ENCODE data around the gene MAP1B. TPM values are rescaled to one million over a fixed set of nuclear protein-coding genes. Genes with fewer than 3 reads are reported as not detected.

MAP1B gene
- total RNA-seq, 4 donors from 2014 or later = 38.9 to 57.5 (median 44.4) TPM

GRCh38 chr5:72125941-72126620 is 18.8 kb downstream of the MAP1B start:
- intact Hi-C loops (cut with DNase I; ENCODE audit: low total_unique reads) (no loop called here), in situ Hi-C loops (cut with MboI; ENCODE audit: low pct_ligation_motif_present in 1 of 4, low pct_unique_long_range_greater_than_20kb in 1 of 4, low sequenced_read_pairs in 3 of 4) (no loop called here)
- peaks cover 0 to 4% (median 0%) of the 10 kb centered on the region in 4 donors for H3K4me1 ChIP-seq
- no peaks in the 10 kb centered on the region for H3K9me3 ChIP-seq
- no peak overlapping the region for H3K27ac ChIP-seq
- H3K36me3 ChIP-seq = no peaks in the 10 kb centered on the region
- peaks cover 5% of the 10 kb centered on the region for H3K27me3 ChIP-seq
- DNase-seq = no peak
- no peak for TF ChIP-seq EP300 (IDR thresholded peaks at IDR 0.05; ENCODE audit: low read depth)
- no peak for TF ChIP-seq POLR2A (IDR thresholded peaks at IDR 0.05)
- no peak for TF ChIP-seq POLR2AphosphoS5 (IDR thresholded peaks at IDR 0.05)
- TF ChIP-seq CTCF (IDR thresholded peaks at IDR 0.05) = no peak
- 7% methylated on average over 1 of the region's 1 CpG; no CpG with 5 or more reads in 1 of the 2 donors for WGBS, 2 donors (ENCODE audit: low coverage in 1 of 2)
- no peak overlapping the region for H3K4me3 ChIP-seq

- TF ChIP-seq EP300 (IDR thresholded peaks at IDR 0.05; ENCODE audit: low read depth) = no peak
- TF ChIP-seq CTCF (IDR thresholded peaks at IDR 0.05) = no peak
- TF ChIP-seq POLR2A (IDR thresholded peaks at IDR 0.05) = no peak
- TF ChIP-seq POLR2AphosphoS5 (IDR thresholded peaks at IDR 0.05) = no peak
- Histone ChIP-seq H3K4me1 (peaks cover 0 to 4% (median 0%) of the 10 kb centered on the region in 4 donors), H3K27ac (no peak overlapping the region), H3K4me3 (no peak overlapping the region), H3K9me3 (no peaks in the 10 kb centered on the region), H3K27me3 (peaks cover 5% of the 10 kb centered on the region), H3K36me3 (no peaks in the 10 kb centered on the region)
- 100% methylated on average over 2 of the region's 2 CpGs for WGBS, 2 donors (ENCODE audit: low coverage in 1 of 2)
- in situ Hi-C loops (cut with MboI; ENCODE audit: low pct_ligation_motif_present in 1 of 4, low pct_unique_long_range_greater_than_20kb in 1 of 4, low sequenced_read_pairs in 3 of 4) = no loop called here
- intact Hi-C loops (cut with DNase I; ENCODE audit: low total_unique reads) = no loop called here
- no peak for DNase-seq
These were observed 19.5 kb downstream of the MAP1B start for GRCh38 chr5:72126796-72127195.

- DNase-seq = no peak
- H3K27ac ChIP-seq = no peak overlapping the region
- peaks cover 13% of the 10 kb centered on the region for H3K27me3 ChIP-seq
- 46 to 53% methylated on average over 1 of the region's 1 CpG for WGBS, 2 donors (ENCODE audit: low coverage in 1 of 2)
- in situ Hi-C loops (cut with MboI; ENCODE audit: low pct_ligation_motif_present in 1 of 4, low pct_unique_long_range_greater_than_20kb in 1 of 4, low sequenced_read_pairs in 3 of 4) (loop anchor here in 1 of 4 donors (10.0 kb wide), 1 partner anchor 185 kb away; no protein-coding TSS in a partner anchor), intact Hi-C loops (cut with DNase I; ENCODE audit: low total_unique reads) (no loop called here)
- TF ChIP-seq CTCF (IDR thresholded peaks at IDR 0.05) = no peak
- no peak for TF ChIP-seq POLR2A (IDR thresholded peaks at IDR 0.05)
- no peak for TF ChIP-seq EP300 (IDR thresholded peaks at IDR 0.05; ENCODE audit: low read depth)
- no peak for TF ChIP-seq POLR2AphosphoS5 (IDR thresholded peaks at IDR 0.05)
- H3K4me3 ChIP-seq = no peak overlapping the region
- H3K4me1 ChIP-seq = peaks cover 0 to 4% (median 0%) of the 10 kb centered on the region in 4 donors
- H3K9me3 ChIP-seq = no peaks in the 10 kb centered on the region
- no peaks in the 10 kb centered on the region for H3K36me3 ChIP-seq
These were observed 22.4 kb downstream of the MAP1B start for GRCh38 chr5:72129725-72130124.

- Histone ChIP-seq H3K27ac (no peak overlapping the region), H3K27me3 (peaks cover 13% of the 10 kb centered on the region), H3K36me3 (no peaks in the 10 kb centered on the region), H3K4me3 (no peak overlapping the region), H3K9me3 (no peaks in the 10 kb centered on the region), H3K4me1 (peaks cover 0 to 4% (median 0%) of the 10 kb centered on the region in 4 donors)
- no peak for DNase-seq
- in situ Hi-C loops (cut with MboI; ENCODE audit: low pct_ligation_motif_present in 1 of 4, low pct_unique_long_range_greater_than_20kb in 1 of 4, low sequenced_read_pairs in 3 of 4) (loop anchor here in 1 of 4 donors (10.0 kb wide), 1 partner anchor 184 kb away; no protein-coding TSS in a partner anchor), intact Hi-C loops (cut with DNase I; ENCODE audit: low total_unique reads) (no loop called here)
- 72 to 75% methylated on average over 2 of the region's 2 CpGs for WGBS, 2 donors (ENCODE audit: low coverage in 1 of 2)
- no peak for TF ChIP-seq POLR2AphosphoS5 (IDR thresholded peaks at IDR 0.05)
- TF ChIP-seq CTCF (IDR thresholded peaks at IDR 0.05) = no peak
- no peak for TF ChIP-seq EP300 (IDR thresholded peaks at IDR 0.05; ENCODE audit: low read depth)
- no peak for TF ChIP-seq POLR2A (IDR thresholded peaks at IDR 0.05)
These were observed 23.1 kb downstream of the MAP1B start for GRCh38 chr5:72130351-72130761.

Measured in transverse colon (tissue), 4 donors.